Neural progenitor cell (in vitro differentiated cells): ENCODE data around the gene SPNS3. TPM values are rescaled to one million over a fixed set of nuclear protein-coding genes. Genes with fewer than 3 reads are reported as not detected.

Source experiments
- DNase-seq: peaks from one replicate; pipeline ENCODE4 v3.0.0-alpha.2; 2016; ENCODE audit warnings: low spot score
- H2AFZ ChIP-seq: fragments of 200-600 bp; sonication (generic); replicated peaks from 2 replicates; pipeline ENCODE4 v1.6.1; 2016; ENCODE audit warnings: antibody characterized with exemption
- H3F3A ChIP-seq: fragments of 200-600 bp; sonication (generic); 2 replicates; pipeline ENCODE4 v1.6.1; 2016; ENCODE audit warnings: antibody characterized with exemption, low read depth
- H3K27ac ChIP-seq: fragments of 200-600 bp; sonication (generic); 2 replicates; pipeline ENCODE4 v1.5.1; 2016; ENCODE audit warnings: mild to moderate bottlenecking
- H3K27me3 ChIP-seq: fragments of 200-600 bp; sonication (generic); 2 replicates; pipeline ENCODE4 v1.6.1; 2016; ENCODE audit warnings: mild to moderate bottlenecking, moderate library complexity
- H3K36me3 ChIP-seq: fragments of 200-600 bp; sonication (generic); 2 replicates; pipeline ENCODE4 v1.5.1; 2016
- H3K4me1 ChIP-seq: fragments of 200-600 bp; sonication (generic); 2 replicates; pipeline ENCODE4 v1.6.1; 2016; ENCODE audit warnings: mixed run types
- H3K4me2 ChIP-seq: fragments of 200-600 bp; sonication (generic); 2 replicates; pipeline ENCODE4 v1.6.1; 2016
- H3K4me3 ChIP-seq: fragments of 200-600 bp; sonication (generic); 2 replicates; pipeline ENCODE4 v1.5.1; 2016
- H3K79me2 ChIP-seq: fragments of 200-600 bp; sonication (generic); 2 replicates; pipeline ENCODE4 v1.6.1; 2016; ENCODE audit warnings: low read depth
- H3K9ac ChIP-seq: fragments of 200-600 bp; sonication (generic); 2 replicates; pipeline ENCODE4 v1.6.1; 2016
- H3K9me3 ChIP-seq: fragments of 200-600 bp; sonication (generic); 2 replicates; pipeline ENCODE4 v1.5.1; 2016; ENCODE audit warnings: low read depth
- H4K20me1 ChIP-seq: fragments of 200-600 bp; sonication (generic); 2 replicates; pipeline ENCODE4 v1.6.1; 2016; ENCODE audit warnings: low read depth
- H3K27ac Mint-ChIP-seq: 3 replicates; pipeline ENCODE4 v1.8.0; 2021; ENCODE audit warnings: mixed read lengths
- H3K27me3 Mint-ChIP-seq: 2 replicates; pipeline ENCODE4 v1.8.0; 2022; ENCODE audit warnings: low read depth, mild to moderate bottlenecking, inconsistent platforms, moderate library complexity, mixed read lengths; ENCODE audit not compliant: insufficient read depth
- H3K36me3 Mint-ChIP-seq: 3 replicates; pipeline ENCODE4 v1.8.0; 2021; ENCODE audit warnings: mixed read lengths
- H3K4me1 Mint-ChIP-seq: 3 replicates; pipeline ENCODE4 v1.8.0; 2021; ENCODE audit warnings: mixed read lengths
- H3K4me3 Mint-ChIP-seq: 3 replicates; pipeline ENCODE4 v1.8.0; 2021; ENCODE audit warnings: mild to moderate bottlenecking, moderate library complexity, mixed read lengths
- H3K9me3 Mint-ChIP-seq: 3 replicates; pipeline ENCODE4 v1.8.0; 2020; ENCODE audit warnings: mixed read lengths
- CTCF ChIP-seq: fragments of 200-600 bp; sonication (generic); IDR thresholded peaks from 2 replicates; pipeline ENCODE4 v1.5.1; 2017; ENCODE audit warnings: antibody characterized with exemption, mild to moderate bottlenecking
- EZH2 ChIP-seq: fragments of 200-600 bp; sonication (generic); IDR thresholded peaks from 2 replicates; pipeline ENCODE4 v1.6.1; 2017; ENCODE audit warnings: antibody characterized with exemption, mild to moderate bottlenecking, moderate library complexity
- EZH2phosphoT487 ChIP-seq: fragments of 200-600 bp; sonication (generic); IDR thresholded peaks from 2 replicates; pipeline ENCODE4 v1.6.1; 2017; ENCODE audit warnings: antibody characterized with exemption
- total RNA-seq: library from RNA; depleted of rRNA; stranded (reverse); fragments of >200 nt; gene quantifications from 2 replicates; pipeline ENCODE4 v1.2.3, GENCODE V29; 2015; ENCODE audit warnings: low replicate concordance

SPNS3 gene
- total RNA-seq, 1 donor from 2014 or later: not detected

- H3K4me1 ChIP-seq: peaks cover 4% of the 10 kb centered on the region
- H3K9ac ChIP-seq: no peak overlapping the region
- H3K36me3 ChIP-seq: no peaks in the 10 kb centered on the region
- no peak overlapping the region for H3K27ac ChIP-seq
- TF ChIP-seq CTCF: no peak
- TF ChIP-seq EZH2phosphoT487: no peak
- TF ChIP-seq EZH2: no peak
- no peaks in the 10 kb centered on the region for H3K27me3 ChIP-seq
- no peak overlapping the region for H2AFZ ChIP-seq
- Mint-ChIP-seq H3K4me1 (peaks cover 2% of the 10 kb centered on the region), H3K36me3 (no peaks in the 10 kb centered on the region), H3K27me3 (peaks cover 15% of the 10 kb centered on the region), H3K9me3 (no peaks in the 10 kb centered on the region), H3K27ac (peak overlapping the region; percentile 44), H3K4me3 (no peak overlapping the region)
- H4K20me1 ChIP-seq: no peaks in the 10 kb centered on the region
- no peak overlapping the region for H3K4me3 ChIP-seq
- no peak overlapping the region for H3K4me2 ChIP-seq
- peaks cover 2% of the 10 kb centered on the region for H3F3A ChIP-seq
- no peaks in the 10 kb centered on the region for H3K79me2 ChIP-seq
- DNase-seq: no peak
- H3K9me3 ChIP-seq: no peaks in the 10 kb centered on the region
Observed at GRCh38 chr17:4509401-4509800, 75.7 kb downstream of the SPNS3 start.

DNA sequence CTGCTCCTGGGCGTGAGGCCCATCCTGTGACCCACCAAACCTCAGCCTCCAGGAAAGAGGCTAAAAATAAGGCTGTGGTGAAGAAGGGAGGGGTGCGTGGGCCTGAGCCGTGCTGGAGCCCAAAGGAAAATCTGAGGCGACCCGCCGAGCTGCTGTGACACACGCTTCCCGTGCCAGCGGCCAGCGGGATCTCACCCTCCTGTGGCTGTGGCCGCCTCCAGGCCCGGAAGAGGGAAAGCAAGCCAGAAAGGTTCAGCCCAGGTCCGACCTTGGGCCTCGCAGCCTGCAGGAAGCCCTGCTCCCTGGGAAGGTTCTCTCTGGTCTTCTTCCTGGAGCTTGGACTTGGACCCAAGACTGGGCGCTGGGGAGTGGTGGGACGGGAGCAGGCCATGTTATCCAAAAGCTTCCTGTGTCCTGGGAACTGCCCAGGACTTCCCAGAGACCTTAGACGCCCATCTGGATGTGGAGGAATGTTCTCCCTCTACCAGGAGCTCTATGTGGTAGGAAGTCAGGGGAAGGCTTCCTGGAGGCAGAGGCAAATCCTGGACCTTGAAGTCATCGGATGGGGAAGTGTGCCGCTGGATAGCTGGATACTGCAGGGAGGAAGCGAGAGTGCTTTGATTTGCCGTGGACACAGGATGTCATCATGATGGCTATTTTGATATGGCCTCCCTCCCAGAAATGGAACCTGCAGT, 76.3 kb downstream of the SPNS3 start:
- Mint-ChIP-seq H3K9me3 (no peaks in the 10 kb centered on the region), H3K4me1 (peaks cover 2% of the 10 kb centered on the region), H3K27ac (no peak overlapping the region), H3K27me3 (peaks cover 12% of the 10 kb centered on the region), H3K36me3 (no peaks in the 10 kb centered on the region), H3K4me3 (no peak overlapping the region)
- Histone ChIP-seq H4K20me1 (no peaks in the 10 kb centered on the region), H3K27me3 (no peaks in the 10 kb centered on the region), H2AFZ (no peak overlapping the region), H3K27ac (no peak overlapping the region), H3K9ac (no peak overlapping the region), H3K36me3 (no peaks in the 10 kb centered on the region), H3K79me2 (no peaks in the 10 kb centered on the region), H3K4me1 (peaks cover 11% of the 10 kb centered on the region), H3F3A (peaks cover 2% of the 10 kb centered on the region), H3K4me2 (no peak overlapping the region), H3K9me3 (no peaks in the 10 kb centered on the region), H3K4me3 (no peak overlapping the region)
- no peak for TF ChIP-seq CTCF
- no peak for TF ChIP-seq EZH2
- TF ChIP-seq EZH2phosphoT487: no peak
- DNase-seq: no peak

DNA sequence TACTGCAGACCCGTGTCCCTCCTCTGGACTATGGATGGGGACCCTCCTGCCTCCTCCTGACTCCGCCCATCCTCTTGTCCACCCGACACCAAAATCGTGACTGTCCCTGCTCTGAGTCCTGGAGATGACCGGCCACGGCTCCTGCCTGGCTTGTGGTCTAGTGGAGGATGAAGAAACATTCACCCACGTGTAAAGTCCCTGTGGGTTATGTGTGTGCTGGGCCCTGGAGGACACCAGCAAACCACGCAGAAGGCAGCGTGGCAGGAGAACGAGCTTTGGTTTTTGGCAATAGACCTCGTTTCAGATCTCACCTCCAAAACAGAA, 76.8 kb downstream of the SPNS3 start:
- no peak overlapping the region for H3K27ac Mint-ChIP-seq
- Histone ChIP-seq H3K4me1 (peaks cover 11% of the 10 kb centered on the region), H3K9ac (no peak overlapping the region), H3K27me3 (no peaks in the 10 kb centered on the region), H2AFZ (no peak overlapping the region), H3K4me2 (no peak overlapping the region), H3K9me3 (no peaks in the 10 kb centered on the region), H3K4me3 (no peak overlapping the region), H3K79me2 (no peaks in the 10 kb centered on the region), H3K27ac (no peak overlapping the region), H3F3A (peaks cover 2% of the 10 kb centered on the region), H3K36me3 (no peaks in the 10 kb centered on the region), H4K20me1 (no peaks in the 10 kb centered on the region)
- no peaks in the 10 kb centered on the region for H3K9me3 Mint-ChIP-seq
- H3K36me3 Mint-ChIP-seq: no peaks in the 10 kb centered on the region
- H3K4me3 Mint-ChIP-seq: no peak overlapping the region
- TF ChIP-seq EZH2: no peak
- no peak for TF ChIP-seq CTCF
- no peak for TF ChIP-seq EZH2phosphoT487
- no peak for DNase-seq
- peaks cover 12% of the 10 kb centered on the region for H3K27me3 Mint-ChIP-seq
- H3K4me1 Mint-ChIP-seq: peaks cover 2% of the 10 kb centered on the region
